Activated CD4-positive, alpha-beta T cell treated with anti-CD3 and anti-CD28 coated beads for 48 hours (primary cell): ENCODE data around the gene ANKRD17.

Experiments
- DNase-seq: peaks from one replicate; pipeline ENCODE4 v3.0.0-alpha.2; 2020

The ANKRD17 gene

DNA sequence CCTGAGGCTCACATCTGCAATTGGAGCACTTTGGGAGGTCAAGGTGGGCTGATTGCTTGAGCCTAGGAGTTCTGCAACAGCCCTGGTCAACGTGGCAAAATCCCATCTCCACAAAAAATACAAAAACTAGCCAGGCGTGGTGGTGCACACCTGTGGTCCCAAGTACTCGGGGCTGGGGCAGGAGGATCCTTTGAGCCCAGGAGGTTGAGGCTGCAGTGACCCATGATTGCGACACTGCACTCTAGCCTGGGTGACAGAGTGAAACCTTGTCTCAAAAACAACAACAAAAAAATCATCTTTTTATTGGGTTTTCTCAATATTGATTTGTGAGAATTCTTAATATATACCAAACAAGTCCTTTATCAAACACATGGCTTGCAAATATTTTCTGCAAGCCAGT lies 64.9 kb downstream of the ANKRD17 start:
- no peak for DNase-seq

DNA sequence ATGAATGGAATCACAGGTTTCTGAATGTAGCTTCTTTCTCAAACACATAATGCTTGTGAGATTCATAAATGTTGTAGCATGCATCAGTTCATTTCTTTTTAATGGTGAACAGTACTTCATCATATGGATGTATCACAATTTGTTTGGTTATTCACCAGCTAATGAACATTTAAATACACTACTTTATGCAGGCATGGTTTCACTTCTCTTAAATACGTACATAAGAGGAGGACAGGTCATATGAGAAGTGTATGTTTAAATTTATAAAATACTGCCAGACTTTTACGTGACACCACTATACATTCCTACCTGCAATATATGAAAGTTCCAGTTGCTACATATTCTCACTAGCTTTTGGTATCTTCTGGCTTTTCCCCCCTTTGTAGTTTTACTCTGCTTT lies 65.4 kb downstream of the ANKRD17 start:
- DNase-seq, result no peak

DNA sequence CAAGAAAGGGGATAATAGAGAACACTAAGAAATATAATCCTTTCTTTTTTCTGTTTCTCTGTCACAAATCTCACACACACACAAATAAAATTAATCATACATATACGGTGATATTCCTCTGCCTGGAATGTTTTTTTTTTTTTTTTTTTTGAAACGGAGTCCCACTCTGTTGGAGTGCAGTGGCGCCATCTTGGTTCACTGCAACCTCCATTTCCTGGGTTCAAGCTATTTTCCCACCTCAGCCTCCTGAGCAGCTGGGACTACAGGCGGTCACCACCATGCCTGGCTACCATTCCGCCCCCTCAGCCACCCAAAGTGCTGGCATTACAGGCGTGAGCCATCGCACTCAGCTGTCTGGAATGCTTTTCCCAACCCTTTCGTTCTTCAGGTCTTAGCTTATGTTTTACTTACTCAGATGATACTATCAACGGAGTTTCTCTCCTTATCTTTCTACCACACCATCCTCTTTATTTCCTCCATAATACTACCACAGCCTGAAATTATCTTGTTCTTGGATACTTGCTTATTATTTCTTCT lies 69.3 kb downstream of the ANKRD17 start:
- no peak for DNase-seq

DNA sequence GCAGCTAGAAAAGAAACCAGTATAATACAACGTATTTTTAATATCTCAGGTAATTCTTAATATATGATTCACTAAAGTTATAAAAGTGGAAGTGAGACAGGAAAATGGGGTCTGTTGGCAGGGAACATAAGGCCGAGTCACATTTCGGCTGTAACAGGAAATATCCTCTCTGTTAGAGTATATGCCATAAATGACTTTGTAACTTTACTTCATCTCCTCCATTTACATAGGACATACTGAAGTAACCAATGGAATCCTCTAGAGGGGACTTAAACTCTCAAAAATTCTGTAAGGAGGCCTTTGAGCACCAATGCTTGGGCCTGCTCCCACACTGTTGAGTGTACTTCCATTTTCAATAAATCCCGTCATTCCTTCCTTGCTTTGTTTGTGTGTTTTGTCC lies 71.3 kb downstream of the ANKRD17 start:
- no peak for DNase-seq

- DNase-seq, result no peak
Observed at GRCh38 chr4:73185903-73186302, 72.7 kb downstream of the ANKRD17 start.

GRCh38 chr4:73181231-73181630 lies 77.4 kb downstream of the ANKRD17 start:
- DNase-seq, result no peak

DNA sequence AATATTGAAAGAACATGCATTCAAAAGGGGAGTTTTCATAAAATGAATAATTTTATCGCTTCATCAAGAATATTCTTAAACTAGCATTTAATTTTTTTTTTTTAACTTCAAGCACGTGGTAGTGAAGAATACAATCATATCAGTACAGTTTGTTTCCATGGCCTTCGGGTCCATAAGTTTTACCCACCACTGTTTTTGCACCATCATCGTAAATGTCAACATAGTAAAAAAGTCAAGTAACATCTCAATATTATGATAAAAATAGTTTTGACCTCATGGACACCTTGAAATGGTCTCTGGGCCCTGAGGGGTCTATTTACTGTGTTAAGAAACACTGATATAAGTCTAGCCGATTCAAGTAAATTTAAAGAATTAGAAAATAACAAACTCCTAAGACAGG lies 80.2 kb downstream of the ANKRD17 start:
- no peak for DNase-seq

DNA sequence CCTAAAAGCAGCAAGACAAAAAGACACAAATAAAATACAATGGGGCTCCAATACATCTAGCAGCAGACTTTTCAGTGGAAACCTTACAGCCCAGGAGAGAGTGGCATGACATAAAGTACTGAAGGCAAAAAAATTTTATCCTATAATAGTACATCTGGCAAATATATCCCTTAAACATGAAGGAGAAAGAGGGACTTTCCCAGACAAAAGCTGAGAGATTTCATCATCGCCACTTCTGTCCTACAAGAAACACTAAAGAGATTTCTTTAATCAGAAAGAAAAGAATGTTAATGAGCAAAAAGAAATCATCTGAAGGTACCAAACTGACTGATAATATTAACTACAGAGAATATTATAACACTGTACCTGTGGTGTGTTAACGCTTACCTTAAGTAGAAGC lies 86.4 kb downstream of the ANKRD17 start:
- no peak for DNase-seq

- no peak for DNase-seq
Observed at GRCh38 chr4:73170518-73171198, 87.9 kb downstream of the ANKRD17 start.

DNA sequence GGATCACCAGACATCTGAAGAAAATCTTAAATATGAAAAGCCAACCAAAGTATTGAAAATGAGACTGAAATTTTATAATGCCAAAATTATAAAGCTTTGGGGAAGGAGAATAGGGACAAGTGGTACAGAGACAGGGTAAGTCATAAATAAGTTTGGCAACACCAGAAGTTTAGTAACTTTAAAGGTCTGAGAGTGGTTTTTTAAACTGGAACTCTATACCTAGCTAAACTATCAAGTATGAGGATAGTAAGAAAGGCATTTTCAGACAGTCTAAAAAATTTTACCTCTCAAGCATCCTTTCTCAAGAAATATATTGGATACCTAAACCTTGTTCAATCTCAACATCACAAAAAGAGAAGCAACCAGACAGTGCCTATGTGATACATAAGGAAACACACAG lies 92.4 kb downstream of the ANKRD17 start:
- DNase-seq, result no peak

GRCh38 chr4:73161527-73162185 lies 96.9 kb downstream of the ANKRD17 start:
- no peak for DNase-seq

- no peak for DNase-seq
Observed at GRCh38 chr4:73156394-73156793, 102.2 kb downstream of the ANKRD17 start.

GRCh38 chr4:73152893-73153292 lies 105.7 kb downstream of the ANKRD17 start:
- DNase-seq, result no peak

DNA sequence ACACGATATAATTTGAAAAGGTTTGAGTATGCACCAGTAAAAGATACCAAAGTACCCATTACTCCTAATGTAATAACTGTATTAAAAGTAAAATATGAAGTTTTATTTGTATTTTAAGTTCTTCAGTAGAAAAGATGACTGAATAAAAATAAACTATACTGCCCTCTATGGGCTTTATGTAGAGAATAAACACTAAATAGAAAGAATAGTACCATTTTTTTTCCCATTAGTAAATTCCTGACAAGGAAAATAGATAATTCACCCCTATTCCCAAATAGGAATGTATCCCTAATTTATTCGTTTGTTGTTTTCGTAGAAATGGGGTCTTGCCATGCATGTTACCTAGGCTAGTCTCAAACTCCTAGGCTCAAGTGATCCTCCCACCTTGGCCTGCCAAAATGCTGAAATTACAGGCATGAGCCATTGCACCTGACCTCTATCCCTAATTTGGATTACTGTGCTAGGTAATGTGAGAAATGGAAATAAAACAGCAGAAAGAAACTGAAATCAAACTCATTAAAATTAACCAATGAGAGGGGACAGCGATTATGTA lies 115.5 kb downstream of the ANKRD17 start:
- DNase-seq, result no peak

DNA sequence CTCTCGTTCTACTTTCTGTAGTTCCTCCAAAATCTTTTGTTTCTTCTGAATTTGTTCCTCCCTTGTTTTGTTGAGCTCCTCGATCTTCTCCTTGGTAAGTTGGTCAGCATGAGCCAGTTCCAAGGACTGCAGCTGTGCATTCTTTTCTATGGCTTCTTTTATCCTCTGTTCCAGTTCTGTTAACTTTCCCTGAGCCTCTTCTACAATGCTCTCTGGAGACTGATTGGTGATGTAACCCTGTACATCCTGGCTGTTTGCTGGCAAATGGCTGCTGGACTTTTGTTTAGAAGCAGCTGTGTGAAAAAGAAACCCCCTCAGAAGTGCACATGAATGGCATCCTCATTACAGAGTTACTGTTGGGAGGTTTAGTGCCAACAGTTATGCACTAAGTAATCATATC lies 118.6 kb downstream of the ANKRD17 start:
- no peak for DNase-seq

DNA sequence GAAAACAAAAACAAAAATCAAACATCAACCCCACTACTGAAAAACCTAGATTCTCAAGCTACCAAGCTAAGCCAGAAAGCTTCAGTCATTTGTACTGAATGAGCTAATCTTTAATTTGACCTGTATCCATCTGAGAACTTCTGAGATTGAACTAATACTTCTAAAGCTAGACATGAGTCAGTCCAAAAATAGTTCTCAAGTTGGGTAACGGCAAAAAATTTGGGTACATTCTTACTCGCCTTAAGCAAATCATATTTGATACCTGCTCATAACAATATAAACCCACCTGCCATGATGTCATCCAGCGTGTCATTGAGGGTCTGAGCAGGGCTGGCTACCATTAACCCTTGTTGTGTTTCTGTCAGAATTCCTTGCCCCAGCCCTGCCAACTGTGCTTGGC lies 119.4 kb downstream of the ANKRD17 start:
- no peak for DNase-seq

GRCh38 chr4:73137121-73137520 lies 121.5 kb downstream of the ANKRD17 start:
- no peak for DNase-seq

DNA sequence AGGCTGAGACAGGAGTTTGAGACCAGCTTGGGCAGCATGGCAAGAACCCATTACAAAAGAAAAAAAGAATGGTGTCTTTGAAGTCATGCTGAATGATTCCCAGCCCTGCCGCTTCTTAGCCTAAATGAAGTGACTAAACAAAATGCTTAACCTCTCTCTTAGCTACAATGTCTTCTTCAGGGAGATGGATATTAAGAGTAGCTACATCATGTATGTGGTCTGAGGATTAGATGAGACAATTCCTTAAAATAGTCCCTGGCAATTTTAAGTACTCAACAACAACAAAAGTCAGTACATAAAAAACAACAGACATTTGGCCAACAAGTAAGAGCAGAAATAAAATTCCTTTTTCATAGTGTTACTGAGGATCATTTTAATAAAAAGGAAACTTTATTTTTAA lies 124.8 kb downstream of the ANKRD17 start:
- DNase-seq, result no peak

DNA sequence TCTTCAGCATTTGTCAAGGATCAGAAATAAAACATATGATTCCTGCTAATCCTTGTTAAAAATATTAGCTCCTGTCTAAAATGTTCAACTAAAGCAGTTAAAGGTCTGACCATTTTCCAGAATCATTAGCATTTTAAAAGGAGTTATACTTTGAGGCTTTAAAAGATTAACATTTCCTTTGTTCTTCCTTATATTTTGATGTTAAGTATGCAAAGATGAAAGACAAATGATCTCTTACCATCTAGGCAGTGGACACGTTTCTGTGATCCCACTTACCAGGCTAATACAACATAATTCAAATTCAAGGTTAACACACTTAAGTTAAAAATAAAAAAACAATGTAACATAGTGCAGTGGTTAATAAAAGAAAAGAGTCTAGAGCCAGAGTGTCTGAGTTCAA lies 127.3 kb downstream of the ANKRD17 start:
- no peak for DNase-seq

DNA sequence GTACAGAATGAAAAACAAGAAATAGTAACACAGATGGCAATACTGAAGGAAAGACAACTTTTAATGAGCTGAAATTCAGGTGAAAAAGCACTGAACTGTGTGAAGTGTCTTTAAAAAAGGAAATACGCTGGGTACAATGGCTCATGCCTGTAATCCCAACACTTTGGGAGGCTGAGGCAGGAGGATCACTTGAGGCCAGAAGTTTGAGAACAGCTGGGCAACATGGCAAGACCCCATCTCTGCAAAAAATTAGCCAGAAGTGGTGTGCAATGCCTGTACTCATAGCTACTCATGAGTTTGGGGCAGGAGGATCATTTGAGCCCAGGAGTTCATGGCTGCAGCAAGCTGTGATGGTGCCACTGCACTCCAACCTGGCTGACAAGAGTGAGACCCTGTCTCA lies 129.3 kb downstream of the ANKRD17 start:
- DNase-seq, result no peak

GRCh38 chr4:73127839-73128453 lies 130.7 kb downstream of the ANKRD17 start:
- no peak for DNase-seq

- no peak for DNase-seq
Observed at GRCh38 chr4:73109493-73109892, 149.1 kb downstream of the ANKRD17 start.

DNA sequence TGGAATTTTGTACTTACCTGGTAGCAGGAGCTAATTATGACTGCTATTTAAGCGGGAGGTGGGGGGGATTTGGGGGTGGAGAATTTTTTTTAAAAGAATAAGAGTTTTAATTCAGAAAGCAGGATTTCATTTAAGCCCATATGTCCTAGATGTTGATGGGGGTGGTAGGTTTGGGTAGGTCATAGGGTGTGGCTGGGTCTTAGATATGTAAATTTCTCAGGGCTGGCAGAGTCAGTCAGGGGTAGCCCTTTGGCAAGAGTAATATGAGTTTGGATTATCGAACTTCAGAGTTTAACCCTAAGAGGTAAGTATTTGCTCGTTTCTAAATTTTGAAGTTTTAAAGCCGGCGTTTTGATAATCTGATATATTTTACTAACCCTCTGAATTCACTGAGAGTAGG lies 153.9 kb downstream of the ANKRD17 start:
- DNase-seq, result no peak
